ENCODE data around the gene MLH3. TPM values are rescaled to one million over a fixed set of nuclear protein-coding genes. Genes with fewer than 3 reads are reported as not detected.

Gene MLH3
- polyA plus RNA-seq, 3 donors, result 3.4 to 6.3 (median 5.1) TPM

GRCh38 chr14:74980731-74981461, 70.4 kb downstream of the MLH3 start:
- no peak for DNase-seq
- WGBS (ENCODE audit: insufficient coverage), result 82% methylated on average over 34 of the region's 35 CpGs

GRCh38 chr14:74980398-74980730, 70.9 kb downstream of the MLH3 start:
- Histone ChIP-seq H3K27me3 (ENCODE audit: control insufficient read depth in 2 of 2, insufficient read depth in 2 of 2, low read length in 2 of 2) (no peaks in the 10 kb centered on the region), H3K9ac (ENCODE audit: insufficient read depth, low read length, poor library complexity, severe bottlenecking) (no peak overlapping the region), H2AFZ (ENCODE audit: insufficient read depth, low read depth, low read length, poor library complexity, severe bottlenecking) (no peak overlapping the region), H3K79me2 (ENCODE audit: insufficient read depth, low read length) (no peaks in the 10 kb centered on the region), H3K4me1 (ENCODE audit: control insufficient read depth in 1 of 2, insufficient read depth in 2 of 2, low read length in 2 of 2) (no peaks in the 10 kb centered on the region), H4K20me1 (ENCODE audit: insufficient read depth, low read length) (no peaks in the 10 kb centered on the region), H3K9me3 (replicated peaks in 1 of 2; ENCODE audit: control insufficient read depth in 1 of 2, insufficient read depth in 1 of 2, low read length in 2 of 2) (no peaks in the 10 kb centered on the region), H3K4me3 (replicated peaks in 1 of 3; ENCODE audit: low read depth in 2 of 3, low read length in 3 of 3) (no peak overlapping the region), H3K4me2 (replicated peaks; ENCODE audit: extremely low read depth, low read length, poor library complexity, severe bottlenecking) (no peak overlapping the region), H3K36me3 (replicated peaks in 1 of 2; ENCODE audit: control insufficient read depth in 1 of 2, insufficient read depth in 2 of 2, low read length in 2 of 2) (no peaks in the 10 kb centered on the region), H3K27ac (ENCODE audit: low read depth in 1 of 2, low read length in 2 of 2) (no peak overlapping the region)
- Mint-ChIP-seq H3K27me3 (ENCODE audit: low read depth in 3 of 3) (peaks cover 1 to 7% (median 2%) of the 10 kb centered on the region in 3 donors), H3K9me3 (no peaks in the 10 kb centered on the region), H3K36me3 (no peaks in the 10 kb centered on the region), H3K27ac (no peak overlapping the region), H3K4me1 (no peaks in the 10 kb centered on the region), H3K4me3 (no peak overlapping the region)
- TF ChIP-seq CTCF (IDR thresholded peaks at IDR 0.05), result no peak
- intact Hi-C loops (cut with micrococcal nuclease), result no loop called here
- WGBS (ENCODE audit: insufficient coverage), result 100% methylated on average over 2 of the region's 4 CpGs
- DNase-seq, result no peak

More at GRCh38 chr14:74980731-74981461, 70.4 kb downstream of the MLH3 start:
- Histone ChIP-seq H4K20me1 (ENCODE audit: insufficient read depth, low read length) (no peaks in the 10 kb centered on the region), H3K4me3 (replicated peaks in 1 of 3; ENCODE audit: low read depth in 2 of 3, low read length in 3 of 3) (no peak overlapping the region), H3K9ac (ENCODE audit: insufficient read depth, low read length, poor library complexity, severe bottlenecking) (no peak overlapping the region), H2AFZ (ENCODE audit: insufficient read depth, low read depth, low read length, poor library complexity, severe bottlenecking) (no peak overlapping the region), H3K79me2 (ENCODE audit: insufficient read depth, low read length) (no peaks in the 10 kb centered on the region), H3K4me2 (replicated peaks; ENCODE audit: extremely low read depth, low read length, poor library complexity, severe bottlenecking) (no peak overlapping the region), H3K27ac (ENCODE audit: low read depth in 1 of 2, low read length in 2 of 2) (no peak overlapping the region), H3K27me3 (ENCODE audit: control insufficient read depth in 2 of 2, insufficient read depth in 2 of 2, low read length in 2 of 2) (no peaks in the 10 kb centered on the region), H3K36me3 (replicated peaks in 1 of 2; ENCODE audit: control insufficient read depth in 1 of 2, insufficient read depth in 2 of 2, low read length in 2 of 2) (no peaks in the 10 kb centered on the region), H3K4me1 (ENCODE audit: control insufficient read depth in 1 of 2, insufficient read depth in 2 of 2, low read length in 2 of 2) (no peaks in the 10 kb centered on the region), H3K9me3 (replicated peaks in 1 of 2; ENCODE audit: control insufficient read depth in 1 of 2, insufficient read depth in 1 of 2, low read length in 2 of 2) (no peaks in the 10 kb centered on the region)
- Mint-ChIP-seq H3K27me3 (ENCODE audit: low read depth in 3 of 3) (peaks cover 1 to 6% (median 2%) of the 10 kb centered on the region in 3 donors), H3K27ac (no peak overlapping the region), H3K4me3 (no peak overlapping the region), H3K9me3 (no peaks in the 10 kb centered on the region), H3K36me3 (no peaks in the 10 kb centered on the region), H3K4me1 (no peaks in the 10 kb centered on the region)
- TF ChIP-seq CTCF (IDR thresholded peaks at IDR 0.05), result no peak
- intact Hi-C loops (cut with micrococcal nuclease), result no loop called here

Data from CD14-positive monocyte (primary cell).